NCI-H1048 (cell line): ENCODE results near the gene MTHFD1L.
"Not testable (repeated sequence)": the region's sequence is repeated elsewhere in the genome, so short reads cannot be mapped to it uniquely, and the experiment has no call there.

Experiments used
- DNase-seq: peaks from one replicate; lab custom pipeline; 2025; lab: John Stamatoyannopoulos, UW

MTHFD1L gene

GRCh38 chr6:151041686-151042085, 176.2 kb downstream of the MTHFD1L start:
- no peak for DNase-seq

DNA sequence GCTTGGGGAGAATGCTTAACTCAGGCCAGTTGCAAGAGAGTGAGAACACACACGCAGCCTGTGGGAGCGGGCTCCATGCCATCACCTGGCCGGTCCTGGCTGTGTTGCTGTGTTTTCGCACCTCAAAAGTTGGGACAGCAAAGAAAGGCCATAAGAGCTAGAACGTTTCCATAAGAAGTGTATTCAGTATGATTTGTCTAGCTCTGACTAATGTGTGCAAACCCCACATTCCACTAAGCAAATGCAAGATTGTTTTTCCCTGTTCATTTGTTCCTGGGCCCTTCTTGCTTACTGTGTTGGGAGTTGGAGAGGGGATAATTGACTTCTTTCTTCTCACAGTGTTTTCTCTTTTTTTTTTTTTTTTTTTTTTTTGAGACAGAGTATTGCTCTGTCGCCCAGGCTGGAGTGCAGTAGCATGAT, 177.4 kb downstream of the MTHFD1L start:
- not testable (repeated sequence) for DNase-seq

GRCh38 chr6:151043944-151044343, 178.4 kb downstream of the MTHFD1L start:
- no peak for DNase-seq

DNA sequence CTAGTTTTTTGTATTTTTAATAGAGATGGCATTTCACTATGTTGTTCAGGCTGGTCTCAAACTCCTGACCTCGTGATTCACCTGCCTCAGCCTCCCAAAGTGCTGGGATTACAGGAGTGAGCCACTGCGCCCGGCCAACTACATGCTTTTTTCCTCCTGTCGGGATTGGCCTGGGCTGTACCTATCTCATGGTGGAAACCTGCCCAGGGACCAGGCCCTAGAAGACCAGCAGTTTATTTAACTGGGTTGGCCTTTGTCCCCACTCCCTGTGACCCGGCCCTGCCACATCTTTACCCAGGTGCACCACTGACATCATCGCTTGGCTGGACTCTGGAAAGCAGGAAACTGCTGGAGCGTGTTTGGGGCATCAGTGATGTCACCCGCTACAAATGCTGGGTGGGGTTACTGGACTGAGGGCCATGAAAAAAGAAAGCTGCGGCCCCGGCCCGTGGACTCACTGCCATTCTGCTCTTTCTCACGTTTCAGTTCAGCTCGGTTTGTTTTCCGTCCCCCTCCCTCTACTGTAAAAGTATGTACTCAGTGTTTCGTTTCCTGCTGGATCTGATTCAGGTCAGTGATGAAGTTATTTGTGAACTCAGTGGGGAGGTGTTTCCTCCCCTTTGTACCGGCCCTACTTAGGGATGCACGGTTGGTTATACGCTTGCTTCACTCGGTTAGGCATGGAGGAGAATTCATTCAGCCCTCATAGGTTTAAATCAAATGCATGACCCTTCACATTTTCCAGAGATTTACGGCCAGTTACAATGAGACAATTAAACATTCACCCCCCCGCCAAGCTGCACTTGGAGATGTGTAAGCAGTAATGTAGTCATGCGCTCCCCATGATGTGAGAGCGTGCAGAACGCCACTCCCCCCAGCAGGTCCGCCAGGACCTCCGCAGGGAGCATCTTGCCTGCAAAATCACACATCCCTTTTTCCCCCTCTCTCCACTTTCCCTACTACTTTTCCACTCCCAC, 179.3 kb downstream of the MTHFD1L start:
- no peak for DNase-seq

GRCh38 chr6:151045511-151046222, 180.2 kb downstream of the MTHFD1L start:
- not testable (repeated sequence) for DNase-seq

- no peak for DNase-seq
Observed at GRCh38 chr6:151051164-151051563, 185.7 kb downstream of the MTHFD1L start.

DNA sequence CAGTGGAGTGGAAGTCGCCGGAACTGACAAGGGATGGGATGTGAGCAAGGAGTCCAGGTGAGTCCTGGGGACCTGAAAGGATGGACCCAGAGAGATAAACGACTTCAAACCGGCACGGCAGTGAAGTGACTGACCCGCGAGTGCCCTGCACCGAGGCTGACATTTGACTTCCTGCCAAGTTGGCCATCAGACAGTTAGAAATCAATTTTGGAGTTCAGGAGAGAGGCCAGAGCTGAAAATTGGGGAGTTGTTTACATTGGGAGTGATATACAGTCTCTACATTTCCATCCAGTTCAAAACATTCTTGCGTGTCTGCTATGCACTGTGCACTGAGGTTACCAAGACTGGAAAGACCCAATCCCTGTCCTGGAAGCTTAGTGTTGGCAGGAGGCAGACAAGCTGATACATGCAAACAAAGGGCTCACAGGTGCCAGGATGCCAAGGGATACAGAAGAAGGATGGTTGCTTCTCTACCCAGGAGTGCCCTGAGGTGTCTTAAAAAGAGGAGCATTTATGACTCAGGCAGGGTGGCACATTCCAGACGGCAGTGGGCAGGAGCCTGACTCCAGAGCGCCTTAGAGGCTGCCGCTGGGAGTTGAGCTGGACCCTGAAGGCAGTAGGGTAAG, 186.6 kb downstream of the MTHFD1L start:
- no peak for DNase-seq

DNA sequence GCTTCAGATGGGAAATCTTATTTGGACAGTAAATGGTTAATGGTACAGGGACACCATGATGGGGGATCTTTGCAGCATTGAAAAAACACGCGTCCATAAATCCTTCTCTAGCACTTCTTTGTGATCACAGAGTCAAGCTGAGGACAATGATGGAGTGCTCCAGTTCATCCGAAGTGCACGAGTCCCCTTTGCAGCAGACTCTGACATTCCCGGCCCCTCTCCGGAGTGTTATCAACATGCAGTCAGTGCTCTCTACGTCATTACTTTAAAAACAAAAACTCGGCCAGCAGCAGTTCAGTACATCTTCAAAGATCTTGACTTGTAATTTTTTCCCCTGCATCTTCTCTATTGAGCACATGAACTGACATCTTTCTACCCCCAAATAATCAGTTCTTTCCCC, 188.8 kb downstream of the MTHFD1L start:
- DNase-seq, result no peak

GRCh38 chr6:151056230-151056907, 190.9 kb downstream of the MTHFD1L start:
- DNase-seq, result no peak

- DNase-seq, result no peak
Observed at GRCh38 chr6:151057061-151057460, 191.6 kb downstream of the MTHFD1L start.

- DNase-seq, result no peak
Observed at GRCh38 chr6:151058021-151058733, 192.7 kb downstream of the MTHFD1L start.

- no peak for DNase-seq
Observed at GRCh38 chr6:151059612-151060095, 194.2 kb downstream of the MTHFD1L start.

GRCh38 chr6:151060096-151060765, 194.7 kb downstream of the MTHFD1L start:
- no peak for DNase-seq

- no peak for DNase-seq
Observed at GRCh38 chr6:151060766-151061531, 195.4 kb downstream of the MTHFD1L start.

GRCh38 chr6:151063352-151063751, 197.8 kb downstream of the MTHFD1L start:
- DNase-seq, result no peak

DNA sequence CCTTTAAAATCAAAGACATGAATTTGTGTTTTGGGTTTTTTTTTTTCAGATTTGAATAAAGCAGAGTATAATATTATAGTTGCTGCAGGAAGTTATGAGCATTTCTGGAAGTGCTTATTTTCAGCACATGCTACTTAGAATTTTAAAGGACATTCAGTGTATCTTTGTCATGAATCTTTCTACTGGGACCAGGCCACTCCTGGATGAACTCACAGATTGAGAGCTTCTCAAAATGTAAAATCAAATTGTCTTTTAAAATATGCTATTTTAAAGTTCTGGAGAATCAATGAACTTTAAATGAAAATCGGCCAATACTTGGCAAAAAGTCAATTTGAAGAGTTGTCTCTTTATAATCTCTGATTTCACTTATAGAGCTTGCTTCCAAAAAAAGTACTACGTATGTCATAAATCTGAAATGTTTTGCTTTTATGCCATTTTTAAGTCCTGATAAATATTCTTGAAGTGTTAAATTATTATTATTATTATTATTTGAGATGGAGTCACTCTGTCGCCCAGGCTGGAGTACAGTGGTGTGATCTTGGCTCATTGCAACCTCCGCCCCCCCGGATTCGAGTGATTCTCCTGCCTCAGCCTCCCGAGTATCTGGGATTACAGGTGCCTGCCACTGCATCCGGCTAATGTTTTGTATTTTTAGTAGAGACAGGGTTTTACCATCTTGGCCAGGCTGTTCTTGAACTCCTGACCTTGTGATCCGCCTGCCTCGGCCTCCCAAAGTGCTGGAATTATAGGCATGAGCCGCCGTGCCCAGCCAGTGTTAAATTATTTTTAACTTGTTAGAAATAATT, 198.5 kb downstream of the MTHFD1L start:
- DNase-seq, result no peak

DNA sequence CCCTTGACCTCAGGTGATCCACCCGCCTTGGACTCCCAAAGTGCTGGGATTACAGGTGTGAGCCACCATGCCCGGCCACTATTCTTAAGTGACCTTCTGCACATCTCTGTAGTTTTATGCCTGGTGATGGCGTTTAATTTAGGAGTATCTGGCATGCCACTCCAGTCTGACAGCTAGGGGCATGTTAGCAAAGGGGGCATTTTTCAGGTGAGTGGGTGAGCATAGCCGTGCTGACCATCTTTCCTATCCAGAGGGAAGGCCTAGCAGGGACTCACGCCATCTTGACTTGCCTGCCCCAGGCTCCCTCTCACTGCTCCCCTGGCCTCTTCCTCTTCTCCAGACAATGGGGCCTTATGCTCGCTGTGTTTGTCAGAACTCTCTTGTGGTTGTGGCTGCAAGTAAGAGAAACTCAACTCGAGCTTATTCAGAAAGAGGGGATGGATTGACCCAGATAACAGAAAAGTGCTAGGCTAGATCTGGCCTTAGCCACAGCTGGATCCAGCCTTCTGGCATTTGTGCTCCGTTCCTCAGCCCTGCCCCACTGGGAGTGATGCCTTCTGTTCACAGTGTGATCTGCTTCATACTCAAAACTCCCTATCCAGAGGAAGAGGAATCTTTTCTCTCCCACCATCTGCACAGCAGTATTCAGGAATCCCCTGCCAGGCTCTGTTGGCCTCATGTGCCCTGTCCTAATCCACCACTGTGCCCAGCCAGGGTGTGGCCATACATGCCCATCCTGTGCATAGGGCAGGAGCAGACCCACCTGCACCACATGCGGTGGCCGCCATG, 199.7 kb downstream of the MTHFD1L start:
- DNase-seq, result no peak
